ENCODE results near the gene DUSP5. TPM values are rescaled to one million over a fixed set of nuclear protein-coding genes. Genes with fewer than 3 reads are reported as not detected.

Gene DUSP5
- total RNA-seq, 3 donors from 2014 or later, result 33.5 to 57.1 (median 56.5) TPM

DNA sequence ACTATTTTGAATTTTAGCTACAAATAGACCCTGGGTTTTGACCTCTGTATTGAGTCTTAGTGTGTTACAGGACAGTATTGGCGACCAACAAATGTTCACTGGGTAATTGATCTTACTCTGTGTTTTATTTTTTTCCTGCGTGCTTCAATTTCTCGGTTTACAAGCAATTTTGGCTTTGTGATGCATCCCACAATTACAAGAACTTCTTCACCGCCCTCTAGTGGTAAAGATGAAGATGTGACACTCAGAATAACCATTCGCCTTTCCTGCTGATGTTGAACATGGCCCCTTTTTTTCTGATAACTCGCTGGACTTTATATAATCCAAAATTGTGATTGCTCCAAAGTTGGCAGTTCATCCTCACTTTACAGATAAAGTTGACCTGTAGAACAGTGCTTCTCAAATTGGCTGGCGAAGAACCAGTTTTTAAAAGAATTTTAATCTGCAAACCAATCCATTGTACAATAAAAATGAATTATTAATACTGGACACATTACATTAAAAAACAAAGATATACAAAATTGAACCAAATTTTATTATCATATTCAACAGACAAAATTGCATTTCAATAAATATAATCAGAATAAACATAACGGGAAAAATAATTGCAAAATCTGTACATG lies 49.5 kb downstream of the DUSP5 start:
- DNase-seq, result no peak
- no peak overlapping the region for H3K4me3 Mint-ChIP-seq
- peak; percentile 66 to 71 for ATAC-seq
- H3K9me3 Mint-ChIP-seq, result no peaks in the 10 kb centered on the region
- peaks cover 18% of the 10 kb centered on the region for H3K27me3 Mint-ChIP-seq (ENCODE audit: low read depth)
- no peaks in the 10 kb centered on the region for H3K36me3 Mint-ChIP-seq (ENCODE audit: insufficient read depth)
- H3K4me1 Mint-ChIP-seq (ENCODE audit: low read depth), result peaks cover 7% of the 10 kb centered on the region

DNA sequence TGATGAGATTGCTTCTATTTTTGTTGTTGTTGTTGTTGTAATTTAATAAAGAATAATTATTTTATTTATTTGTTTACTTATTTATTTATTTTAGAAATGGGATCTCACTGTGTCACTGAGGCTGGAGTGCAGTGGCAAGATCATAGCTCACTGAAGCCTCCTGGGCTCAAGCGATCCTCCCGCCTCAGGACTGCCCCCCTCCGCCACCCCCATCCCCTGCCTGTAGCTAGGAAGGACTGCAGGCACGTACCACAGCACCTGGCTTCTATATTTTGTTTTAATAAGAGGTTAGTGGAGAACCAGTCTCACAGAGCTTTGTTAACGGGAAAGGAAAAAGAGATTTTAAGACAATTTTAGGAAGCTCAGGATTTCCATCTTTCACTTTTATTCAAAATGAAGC lies 50.3 kb downstream of the DUSP5 start:
- Mint-ChIP-seq H3K4me3 (no peak overlapping the region), H3K4me1 (ENCODE audit: low read depth) (peaks cover 7% of the 10 kb centered on the region), H3K36me3 (ENCODE audit: insufficient read depth) (no peaks in the 10 kb centered on the region), H3K9me3 (no peaks in the 10 kb centered on the region), H3K27me3 (ENCODE audit: low read depth) (peaks cover 18% of the 10 kb centered on the region)
- no peak for ATAC-seq
- no peak for DNase-seq

DNA sequence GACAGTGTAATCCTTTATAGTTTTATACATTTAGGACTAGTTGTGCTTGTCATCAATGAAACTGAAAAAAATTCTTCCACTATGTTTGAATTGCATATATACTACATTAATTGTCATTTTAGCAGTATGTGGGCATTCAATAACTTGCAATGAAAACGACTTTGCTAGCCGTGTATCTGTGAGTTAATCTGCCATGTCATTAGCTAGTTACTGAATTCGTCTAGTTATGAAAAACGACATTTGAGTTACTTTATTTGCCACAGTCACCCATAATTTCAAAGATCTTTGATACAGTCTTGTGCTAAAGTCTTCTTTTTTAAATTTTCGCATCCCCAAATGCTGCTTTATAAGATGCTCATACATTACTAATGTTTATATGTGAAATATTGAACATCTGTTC lies 51.5 kb downstream of the DUSP5 start:
- no peak for DNase-seq
- no peaks in the 10 kb centered on the region for H3K9me3 Mint-ChIP-seq
- no peaks in the 10 kb centered on the region for H3K36me3 Mint-ChIP-seq (ENCODE audit: insufficient read depth)
- H3K4me3 Mint-ChIP-seq, result no peak overlapping the region
- peaks cover 18% of the 10 kb centered on the region for H3K27me3 Mint-ChIP-seq (ENCODE audit: low read depth)
- no peak for ATAC-seq
- peaks cover 7% of the 10 kb centered on the region for H3K4me1 Mint-ChIP-seq (ENCODE audit: low read depth)

DNA sequence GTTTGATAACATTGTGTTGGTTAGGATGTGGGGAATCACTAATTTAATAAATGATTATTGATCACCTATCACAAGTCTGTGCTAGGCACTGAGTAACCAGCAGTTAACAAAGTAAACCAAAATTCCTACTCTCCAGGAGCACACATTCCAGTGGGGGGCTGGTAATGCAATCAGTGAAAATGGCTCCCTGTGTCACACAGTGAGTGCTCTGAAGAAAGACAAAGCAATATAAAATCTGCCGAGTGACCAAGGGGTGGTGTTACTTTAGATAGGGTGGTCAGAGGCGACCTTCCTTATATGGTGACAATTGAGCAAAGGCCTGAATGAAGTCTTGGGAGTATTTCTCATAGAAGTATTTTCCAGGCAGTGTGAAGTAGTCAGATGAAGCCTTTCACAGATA lies 56.2 kb downstream of the DUSP5 start:
- Mint-ChIP-seq H3K36me3 (ENCODE audit: insufficient read depth) (no peaks in the 10 kb centered on the region), H3K4me3 (no peak overlapping the region), H3K9me3 (no peaks in the 10 kb centered on the region), H3K27me3 (ENCODE audit: low read depth) (peaks cover 23% of the 10 kb centered on the region), H3K4me1 (ENCODE audit: low read depth) (peaks cover 5% of the 10 kb centered on the region)
- no peak for DNase-seq
- ATAC-seq, result no peak

DNA sequence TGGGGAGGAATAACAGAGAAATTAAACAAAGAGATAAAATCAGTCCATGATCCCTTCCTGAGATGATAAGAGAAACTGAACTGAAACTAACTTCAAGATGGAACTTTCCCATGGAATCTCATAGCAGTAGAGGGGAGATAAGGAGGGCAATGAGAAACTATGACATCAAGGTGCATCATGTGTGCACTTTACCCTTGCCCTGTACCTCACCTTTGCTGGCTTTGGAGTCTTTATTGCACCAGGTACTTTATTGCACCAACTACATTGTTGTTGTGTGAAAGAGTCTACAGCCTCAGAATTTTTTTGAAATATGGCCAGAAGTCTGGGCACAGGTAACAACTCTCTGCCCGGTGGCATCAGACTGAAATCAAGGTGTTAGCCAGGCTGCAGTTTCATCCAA lies 58.6 kb downstream of the DUSP5 start:
- peaks cover 5% of the 10 kb centered on the region for H3K4me1 Mint-ChIP-seq (ENCODE audit: low read depth)
- H3K36me3 Mint-ChIP-seq (ENCODE audit: insufficient read depth), result no peaks in the 10 kb centered on the region
- no peaks in the 10 kb centered on the region for H3K9me3 Mint-ChIP-seq
- ATAC-seq (no peak), DNase-seq (no peak)
- no peak overlapping the region for H3K4me3 Mint-ChIP-seq
- H3K27me3 Mint-ChIP-seq (ENCODE audit: low read depth), result peaks cover 14% of the 10 kb centered on the region

DNA sequence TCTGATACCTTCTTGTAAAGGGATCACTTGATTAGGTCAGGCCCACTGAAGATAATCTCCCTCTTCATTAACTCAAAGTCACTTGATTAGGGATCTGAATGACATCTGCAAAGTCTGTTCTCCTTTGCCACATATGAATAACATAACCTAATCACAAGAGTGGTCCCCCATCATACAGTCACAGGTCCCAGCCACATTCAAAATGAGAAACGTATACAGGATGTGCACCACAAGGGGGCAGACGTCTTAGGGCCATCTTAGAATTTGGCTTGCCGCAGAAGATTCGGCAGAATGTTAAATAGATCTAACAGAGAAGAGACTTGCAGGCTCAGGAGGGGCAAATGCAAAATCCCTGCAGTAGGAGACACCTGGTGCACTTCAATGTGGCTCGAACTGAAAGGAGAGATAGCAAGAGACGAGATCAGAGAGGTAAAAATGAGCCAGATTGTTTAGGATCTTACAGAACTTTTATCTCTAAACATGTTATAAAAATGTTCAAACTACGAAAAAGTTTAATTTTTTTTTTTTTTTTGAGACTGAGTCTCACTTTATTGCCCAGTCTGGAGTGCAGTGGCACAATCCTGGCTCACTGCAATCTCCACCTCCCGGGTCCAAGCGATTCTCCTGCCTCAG lies 59.4 kb downstream of the DUSP5 start:
- Mint-ChIP-seq H3K4me3 (no peak overlapping the region), H3K36me3 (ENCODE audit: insufficient read depth) (no peaks in the 10 kb centered on the region), H3K4me1 (ENCODE audit: low read depth) (peaks cover 5% of the 10 kb centered on the region), H3K27me3 (ENCODE audit: low read depth) (peaks cover 6% of the 10 kb centered on the region), H3K9me3 (no peaks in the 10 kb centered on the region)
- DNase-seq (peak; percentile 70), ATAC-seq (peak; percentile 94 to 95)

DNA sequence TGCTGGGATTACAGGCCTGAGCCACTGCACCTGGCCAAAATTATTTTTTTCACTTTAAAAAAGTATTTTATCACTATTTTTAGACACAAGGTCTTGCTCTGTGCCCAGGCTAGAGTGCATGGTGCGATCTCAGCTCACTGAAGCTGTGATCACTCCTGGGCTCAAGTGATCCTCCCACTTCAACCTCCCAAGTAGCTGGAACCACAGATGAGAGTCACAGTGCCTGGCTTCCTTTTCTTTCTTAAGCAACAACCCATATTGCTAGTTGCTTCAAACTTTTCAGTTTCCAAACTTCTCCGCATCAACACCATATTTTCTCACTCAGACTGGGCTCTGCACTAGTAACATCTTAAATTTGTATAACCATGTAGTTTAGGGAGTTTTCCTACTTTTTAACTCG lies 60.3 kb downstream of the DUSP5 start:
- no peak overlapping the region for H3K4me3 Mint-ChIP-seq
- H3K4me1 Mint-ChIP-seq (ENCODE audit: low read depth), result peaks cover 5% of the 10 kb centered on the region
- H3K27me3 Mint-ChIP-seq (ENCODE audit: low read depth), result peaks cover 10% of the 10 kb centered on the region
- DNase-seq (no peak), ATAC-seq (no peak)
- no peaks in the 10 kb centered on the region for H3K9me3 Mint-ChIP-seq
- no peaks in the 10 kb centered on the region for H3K36me3 Mint-ChIP-seq (ENCODE audit: insufficient read depth)

DNA sequence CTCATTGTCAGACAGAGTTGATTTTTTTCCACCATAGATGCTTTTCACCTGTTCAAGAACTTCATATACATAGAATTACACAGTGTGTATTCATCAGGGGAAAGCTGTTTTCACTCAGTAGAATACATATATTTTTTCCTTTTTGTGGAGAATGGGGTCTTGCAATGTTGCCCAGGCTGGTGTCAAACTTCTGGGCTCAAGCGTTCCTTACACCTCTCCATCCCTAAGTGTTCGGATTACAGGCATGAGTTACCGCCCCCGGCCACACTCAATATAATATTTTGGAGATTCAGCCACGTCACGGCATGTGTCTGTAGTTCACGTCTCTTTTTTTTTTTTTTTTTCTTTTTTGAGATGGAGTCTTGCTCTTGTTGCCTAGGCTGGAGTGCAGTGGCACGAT lies 62.3 kb downstream of the DUSP5 start:
- H3K4me1 Mint-ChIP-seq (ENCODE audit: low read depth), result peaks cover 5% of the 10 kb centered on the region
- no peak for DNase-seq

More for the DNA sequence above, 62.3 kb downstream of the DUSP5 start:
- H3K27me3 Mint-ChIP-seq (ENCODE audit: low read depth), result peaks cover 24% of the 10 kb centered on the region
- no peak overlapping the region for H3K4me3 Mint-ChIP-seq
- no peak for ATAC-seq
- H3K36me3 Mint-ChIP-seq (ENCODE audit: insufficient read depth), result no peaks in the 10 kb centered on the region
- H3K9me3 Mint-ChIP-seq, result no peaks in the 10 kb centered on the region

Other genes with a start within 250 kb of the DUSP5 start
- gene SMNDC1, start 193.0 kb upstream of the DUSP5 start, total RNA-seq, result 10 to 100 TPM; 54.7 to 56.6 (median 55.4) TPM
- gene SMC3, start 69.8 kb downstream of the DUSP5 start, total RNA-seq, result 10 to 100 TPM; 64.7 to 68.3 (median 66.8) TPM
- gene RBM20, start 146.4 kb downstream of the DUSP5 start, total RNA-seq, result under 1 TPM in 1 of 3 donors, not detected in 2; 0.03 TPM

All from activated T-cell treated with anti-CD3 and anti-CD28 coated beads, Interleukin-2, amount 50 U/mL, for 4 hours (primary cell).